ENCODE results near the gene WDR7.

DNA sequence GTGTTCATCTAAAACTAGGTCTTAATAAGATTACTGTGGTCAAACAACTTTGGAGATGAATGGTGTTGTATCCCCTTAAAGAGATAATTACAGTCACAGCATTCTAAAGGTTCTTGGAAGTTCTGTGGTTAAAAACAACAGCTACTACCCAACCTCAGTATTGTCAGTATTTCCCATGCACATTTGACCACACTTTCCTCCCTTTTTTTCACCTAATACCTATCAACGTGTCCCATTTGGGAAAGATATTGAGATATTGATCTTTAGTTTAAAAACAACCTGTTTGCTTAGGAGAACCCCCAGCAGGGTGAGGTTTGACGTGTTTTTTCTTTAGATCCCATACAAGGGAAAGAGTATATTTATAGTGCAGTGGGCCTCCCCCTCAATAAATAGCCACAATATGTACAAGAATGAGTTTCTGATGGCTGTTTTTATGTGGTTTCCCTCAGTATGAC lies 65.6 kb downstream of the WDR7 start:
- TF ChIP-seq FOXM1 (IDR thresholded peaks at IDR 0.05; ENCODE audit: borderline replicate concordance) (no peak), NFRKB (IDR thresholded peaks at IDR 0.05) (no peak), BHLHE40 (IDR thresholded peaks at IDR 0.05; ENCODE audit: borderline replicate concordance) (no peak), SP1 (IDR thresholded peaks at IDR 0.05) (no peak), FOXA1 (IDR thresholded peaks at IDR 0.05) (no peak), TARDBP (IDR thresholded peaks at IDR 0.05) (no peak), L3MBTL2 (conservative IDR thresholded peaks at IDR 0.05) (no peak), PKNOX1 (IDR thresholded peaks at IDR 0.05) (no peak), SUZ12 (IDR thresholded peaks at IDR 0.05) (no peak), FOXK2 (IDR thresholded peaks at IDR 0.05) (no peak), LEF1 (IDR thresholded peaks at IDR 0.05; ENCODE audit: borderline replicate concordance) (no peak), HDGF (IDR thresholded peaks at IDR 0.05; ENCODE audit: borderline replicate concordance) (no peak), ARNT (IDR thresholded peaks at IDR 0.05) (no peak), ZNF384 (IDR thresholded peaks at IDR 0.05) (no peak)
